SJSA1 (cell line): Measurements from ENCODE around the gene ACACB. TPM values are rescaled to one million over a fixed set of nuclear protein-coding genes. Genes with fewer than 3 reads are reported as not detected.

Experiments used
- DNase-seq, 2 experiments: peaks; one replicate each; pipeline ENCODE4 v3.0.0-alpha.2; 2015 to 2020; ENCODE audit warnings: low spot score in 2 of 2, low read depth in 1 of 2
- H3K27ac ChIP-seq: fragments of 250-450 bp; sonication (Bioruptor Pico); 2 replicates; pipeline ENCODE4 v1.5.1; 2020; ENCODE audit warnings: mild to moderate bottlenecking, moderate library complexity
- H3K27me3 ChIP-seq: fragments of 250-450 bp; sonication (Bioruptor Pico); replicated peaks from 2 replicates; pipeline ENCODE4 v1.5.1; 2020; ENCODE audit warnings: mild to moderate bottlenecking, moderate library complexity
- H3K36me3 ChIP-seq: fragments of 250-450 bp; sonication (Bioruptor Pico); 2 replicates; pipeline ENCODE4 v1.5.1; 2020; ENCODE audit warnings: mild to moderate bottlenecking
- H3K4me1 ChIP-seq: fragments of 250-450 bp; sonication (Bioruptor Pico); replicated peaks from 2 replicates; pipeline ENCODE4 v1.6.1; 2021; ENCODE audit warnings: mild to moderate bottlenecking
- H3K4me3 ChIP-seq: fragments of 250-450 bp; sonication (Bioruptor Pico); 2 replicates; pipeline ENCODE4 v1.5.1; 2020; ENCODE audit warnings: mild to moderate bottlenecking
- H3K9me3 ChIP-seq: fragments of 250-450 bp; sonication (Bioruptor Pico); replicated peaks from 2 replicates; pipeline ENCODE4 v1.5.1; 2020; ENCODE audit warnings: mild to moderate bottlenecking
- total RNA-seq: library from RNA; depleted of rRNA; stranded (reverse); fragments of >200 nt; shearing (Covaris generic); gene quantifications from 2 replicates; pipeline ENCODE4 v1.2.3, GENCODE V29; 2014

Gene ACACB
- total RNA-seq, 1 experiment from 2014 or later: 1.2 TPM

GRCh38 chr12:109097435-109098182 lies 18.8 kb upstream of the ACACB start, which contains the start of gene UNG:
UNG (plus strand) TSS chr12:109097597; CDS start chr12:109097680, 83 bp downstream.
- H3K27me3 ChIP-seq: no peaks in the 10 kb centered on the region
- H3K9me3 ChIP-seq: no peaks in the 10 kb centered on the region
- peak; percentile 93 to 96 for DNase-seq
- H3K27ac ChIP-seq: peak within 1 kb of the TSS; percentile 83
- H3K36me3 ChIP-seq: peaks cover 32% of the 10 kb centered on the region
- peaks cover 24% of the 10 kb centered on the region for H3K4me1 ChIP-seq
- H3K4me3 ChIP-seq: peak within 1 kb of the TSS; percentile 57

- peak overlapping the region; percentile 4; the same call in 1 of the 2 replicates for H3K27ac ChIP-seq
- H3K36me3 ChIP-seq: peaks cover 35% of the 10 kb centered on the region
- no peaks in the 10 kb centered on the region for H3K27me3 ChIP-seq
- no peaks in the 10 kb centered on the region for H3K9me3 ChIP-seq
- peak in 1 of 2 experiments; percentile 61 for DNase-seq
- H3K4me1 ChIP-seq: peaks cover 19% of the 10 kb centered on the region
- peak overlapping the region; percentile 57 for H3K4me3 ChIP-seq
Observed at GRCh38 chr12:109098183-109098604, 18.2 kb upstream of the ACACB start.

DNA sequence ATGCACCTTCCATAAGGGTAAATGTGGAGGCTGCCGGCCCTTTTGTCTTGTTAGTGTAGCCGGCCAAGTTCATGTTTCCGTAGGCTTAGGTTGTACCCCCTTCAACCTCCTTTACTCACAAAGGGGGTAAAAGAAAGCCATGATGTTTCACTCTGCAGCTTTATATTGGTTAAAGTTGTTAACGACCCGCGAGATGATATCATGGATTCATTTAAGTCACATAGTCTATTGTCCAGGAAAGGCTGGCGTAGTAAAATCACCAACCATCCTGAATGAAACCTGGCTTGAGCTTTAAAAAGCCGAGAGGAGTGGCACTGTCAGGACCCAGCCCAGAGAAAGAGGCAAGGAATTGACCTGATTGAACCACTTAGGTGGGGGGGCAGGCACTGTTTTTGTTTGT lies 17.7 kb upstream of the ACACB start:
- Histone ChIP-seq H3K36me3 (peaks cover 40% of the 10 kb centered on the region), H3K9me3 (no peaks in the 10 kb centered on the region), H3K27me3 (no peaks in the 10 kb centered on the region), H3K4me1 (peaks cover 15% of the 10 kb centered on the region), H3K27ac (peak overlapping the region; percentile 4; the same call in 1 of the 2 replicates), H3K4me3 (peak overlapping the region; percentile 57)
- no peak for DNase-seq

GRCh38 chr12:109099431-109100020 lies 16.9 kb upstream of the ACACB start:
- no peak for DNase-seq
- Histone ChIP-seq H3K36me3 (peaks cover 47% of the 10 kb centered on the region), H3K4me3 (no peak overlapping the region), H3K27ac (no peak overlapping the region), H3K4me1 (peaks cover 13% of the 10 kb centered on the region), H3K27me3 (no peaks in the 10 kb centered on the region), H3K9me3 (no peaks in the 10 kb centered on the region)

DNA sequence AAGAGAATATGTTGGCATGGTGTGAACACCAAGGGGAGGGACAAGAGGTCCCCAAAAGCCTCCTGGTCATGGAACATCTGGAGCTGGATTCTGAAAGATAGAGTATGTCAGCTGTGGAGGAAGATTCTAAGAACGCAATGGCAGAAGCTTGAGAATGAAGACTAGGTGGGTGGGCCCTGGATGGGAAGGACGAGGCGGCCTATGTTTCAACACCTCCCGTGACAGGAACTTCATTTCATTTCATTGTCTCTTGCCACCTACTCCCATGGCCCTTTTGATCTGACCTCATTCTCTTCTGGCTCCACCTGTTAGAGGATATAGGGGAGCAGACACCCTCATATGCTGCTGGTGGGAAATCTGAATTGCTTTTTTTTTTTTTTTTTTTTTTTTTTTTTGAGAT lies 15.6 kb upstream of the ACACB start:
- Histone ChIP-seq H3K36me3 (peaks cover 59% of the 10 kb centered on the region), H3K27ac (no peak overlapping the region), H3K27me3 (no peaks in the 10 kb centered on the region), H3K4me3 (no peak overlapping the region), H3K4me1 (peaks cover 13% of the 10 kb centered on the region), H3K9me3 (no peaks in the 10 kb centered on the region)
- DNase-seq: no peak

- no peaks in the 10 kb centered on the region for H3K27me3 ChIP-seq
- no peak for DNase-seq
- H3K4me3 ChIP-seq: no peak overlapping the region
- no peaks in the 10 kb centered on the region for H3K9me3 ChIP-seq
- no peak overlapping the region for H3K27ac ChIP-seq
- peaks cover 70% of the 10 kb centered on the region for H3K36me3 ChIP-seq
- peaks cover 10% of the 10 kb centered on the region for H3K4me1 ChIP-seq
Observed at GRCh38 chr12:109102491-109102890, 13.9 kb upstream of the ACACB start.

GRCh38 chr12:109105176-109105575 lies 11.2 kb upstream of the ACACB start:
- H3K27me3 ChIP-seq: no peaks in the 10 kb centered on the region
- no peak for DNase-seq
- no peak overlapping the region for H3K27ac ChIP-seq
- no peaks in the 10 kb centered on the region for H3K9me3 ChIP-seq
- peaks cover 72% of the 10 kb centered on the region for H3K36me3 ChIP-seq
- no peak overlapping the region for H3K4me3 ChIP-seq
- H3K4me1 ChIP-seq: no peaks in the 10 kb centered on the region

- Histone ChIP-seq H3K36me3 (peaks cover 37% of the 10 kb centered on the region), H3K27ac (no peak overlapping the region), H3K4me3 (no peak overlapping the region), H3K9me3 (no peaks in the 10 kb centered on the region), H3K4me1 (peaks cover 4% of the 10 kb centered on the region; the same call in 1 of the 2 replicates), H3K27me3 (no peaks in the 10 kb centered on the region)
- no peak for DNase-seq
Observed at GRCh38 chr12:109109746-109110350, 6.5 kb upstream of the ACACB start.

GRCh38 chr12:109110988-109111495 lies 5.3 kb upstream of the ACACB start:
- H3K4me3 ChIP-seq: peak overlapping the region; percentile 37
- peaks cover 4% of the 10 kb centered on the region; the same call in 1 of the 2 replicates for H3K4me1 ChIP-seq
- H3K27me3 ChIP-seq: no peaks in the 10 kb centered on the region
- H3K36me3 ChIP-seq: peaks cover 25% of the 10 kb centered on the region
- peak; percentile 63 to 71 for DNase-seq
- peak overlapping the region; percentile 41; the same call in 1 of the 2 replicates for H3K27ac ChIP-seq
- no peaks in the 10 kb centered on the region for H3K9me3 ChIP-seq

DNA sequence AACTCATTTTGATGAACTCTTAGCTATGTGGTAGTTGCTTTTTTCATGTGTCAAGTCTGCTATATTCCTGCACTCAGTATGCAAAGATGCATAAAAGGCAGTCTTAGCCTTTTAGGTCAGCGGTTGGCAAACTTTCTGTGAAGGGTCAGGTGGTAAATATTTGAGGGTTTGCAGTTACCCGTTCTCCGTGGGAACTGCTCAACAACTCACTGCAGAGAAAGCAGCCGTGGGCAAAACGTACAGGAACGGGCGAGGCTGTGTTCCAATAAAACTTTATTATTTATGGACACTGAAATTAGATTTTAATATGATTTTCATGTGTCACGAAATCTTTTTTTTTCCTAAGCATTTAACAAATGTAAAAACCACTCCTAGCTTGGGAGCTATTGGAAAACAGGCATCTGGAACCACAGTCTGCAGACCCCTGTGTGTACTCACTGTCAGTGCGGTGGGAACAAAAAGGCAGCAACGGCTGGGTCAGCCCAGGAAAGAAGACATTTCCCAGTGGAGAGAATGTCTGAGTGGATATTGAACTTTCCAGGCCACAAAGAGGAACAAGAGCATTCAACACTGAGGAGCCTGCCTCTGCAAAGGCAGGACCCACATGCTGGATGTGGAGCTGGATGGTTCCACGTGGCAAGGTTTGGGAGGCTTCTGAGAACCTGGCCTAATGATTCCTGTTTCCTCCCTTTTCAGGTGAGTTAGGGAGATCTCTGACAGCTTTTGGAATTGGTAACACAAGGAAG lies 3.5 kb upstream of the ACACB start:
- no peak overlapping the region for H3K27ac ChIP-seq
- DNase-seq: no peak
- H3K36me3 ChIP-seq: peaks cover 12% of the 10 kb centered on the region
- no peaks in the 10 kb centered on the region for H3K27me3 ChIP-seq
- peaks cover 4% of the 10 kb centered on the region; the same call in 1 of the 2 replicates for H3K4me1 ChIP-seq
- no peak overlapping the region for H3K4me3 ChIP-seq
- H3K9me3 ChIP-seq: no peaks in the 10 kb centered on the region

GRCh38 chr12:109113661-109114321 lies 2.6 kb upstream of the ACACB start:
- no peak for DNase-seq
- Histone ChIP-seq H3K36me3 (peaks cover 6% of the 10 kb centered on the region; the same call in 1 of the 2 replicates), H3K4me1 (peaks cover 4% of the 10 kb centered on the region; the same call in 1 of the 2 replicates), H3K27ac (no peak overlapping the region), H3K9me3 (no peaks in the 10 kb centered on the region), H3K4me3 (no peak overlapping the region), H3K27me3 (no peaks in the 10 kb centered on the region)

GRCh38 chr12:109114644-109115043 lies 1.7 kb upstream of the ACACB start:
- no peaks in the 10 kb centered on the region for H3K9me3 ChIP-seq
- H3K4me3 ChIP-seq: no peak overlapping the region
- no peak overlapping the region for H3K27ac ChIP-seq
- H3K36me3 ChIP-seq: peaks cover 5% of the 10 kb centered on the region; the same call in 1 of the 2 replicates
- no peak for DNase-seq
- H3K27me3 ChIP-seq: no peaks in the 10 kb centered on the region
- peaks cover 4% of the 10 kb centered on the region; the same call in 1 of the 2 replicates for H3K4me1 ChIP-seq

DNA sequence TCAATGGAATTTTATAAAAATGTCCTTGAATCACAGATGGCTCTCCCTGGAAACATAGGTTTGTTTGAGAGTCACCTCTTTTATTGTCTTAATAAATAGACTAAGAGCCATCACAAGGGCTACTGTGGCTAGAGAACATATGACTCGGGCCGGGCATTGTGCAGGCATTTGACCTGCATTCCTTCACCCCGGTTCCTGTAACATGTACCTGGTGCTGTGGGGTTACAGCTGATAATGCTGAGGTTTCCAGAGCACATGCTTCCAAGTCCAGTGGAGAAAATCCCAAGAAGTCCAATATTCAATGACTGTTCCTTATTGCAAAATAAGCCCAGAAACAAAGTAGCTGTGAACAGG lies 1.0 kb upstream of the ACACB start:
- no peak overlapping the region for H3K4me3 ChIP-seq
- H3K9me3 ChIP-seq: no peaks in the 10 kb centered on the region
- H3K4me1 ChIP-seq: peaks cover 4% of the 10 kb centered on the region; the same call in 1 of the 2 replicates
- DNase-seq: no peak
- no peaks in the 10 kb centered on the region for H3K27me3 ChIP-seq
- no peaks in the 10 kb centered on the region for H3K36me3 ChIP-seq
- no peak overlapping the region for H3K27ac ChIP-seq
